H9 (cell line): Measurements from ENCODE around the gene PNMA1. TPM values are rescaled to one million over a fixed set of nuclear protein-coding genes. Genes with fewer than 3 reads are reported as not detected.

Experiments used
- DNase-seq: peaks from one replicate; pipeline ENCODE4 v3.0.0-alpha.2; 2017
- H2AFZ ChIP-seq: one replicate; pipeline ENCODE4 v1.6.1; 2013; ENCODE audit warnings: mild to moderate bottlenecking, low read length, control low read depth, moderate library complexity
- H2AK5ac ChIP-seq: 2 replicates; pipeline ENCODE4 v1.6.1; 2013; ENCODE audit warnings: low read length, control low read depth, mixed read lengths; ENCODE audit not compliant: insufficient read length
- H2BK120ac ChIP-seq: one replicate; pipeline ENCODE4 v1.6.1; 2013; ENCODE audit warnings: low read depth, mild to moderate bottlenecking, low read length, control low read depth, inconsistent platforms; ENCODE audit not compliant: poor library complexity, severe bottlenecking
- H2BK12ac ChIP-seq: 2 replicates; pipeline ENCODE4 v1.6.1; 2013; ENCODE audit warnings: low read length, control low read depth, mixed read lengths, low read depth; ENCODE audit not compliant: insufficient read length
- H2BK15ac ChIP-seq: 2 replicates; pipeline ENCODE4 v1.6.1; 2013; ENCODE audit warnings: low read depth, low read length, control low read depth
- H2BK20ac ChIP-seq: one replicate; pipeline ENCODE4 v1.6.1; 2013; ENCODE audit warnings: low read depth, mild to moderate bottlenecking, low read length, control low read depth, inconsistent platforms; ENCODE audit not compliant: poor library complexity, severe bottlenecking
- H2BK5ac ChIP-seq: 2 replicates; pipeline ENCODE4 v1.6.1; 2013; ENCODE audit warnings: low read length, control low read depth, mixed read lengths; ENCODE audit not compliant: insufficient read length
- H3K14ac ChIP-seq: 2 replicates; pipeline ENCODE4 v1.6.1; 2013; ENCODE audit warnings: low read length, control low read depth; ENCODE audit not compliant: insufficient read depth
- H3K18ac ChIP-seq: 2 replicates; pipeline ENCODE4 v1.6.1; 2013; ENCODE audit warnings: low read depth, mild to moderate bottlenecking, mixed read lengths, low read length, control low read depth; ENCODE audit not compliant: insufficient read length
- H3K23ac ChIP-seq: 2 replicates; pipeline ENCODE4 v1.6.1; 2013; ENCODE audit warnings: low read length, control low read depth, mixed read lengths, low read depth; ENCODE audit not compliant: insufficient read length
- H3K23me2 ChIP-seq: 2 replicates; pipeline ENCODE4 v1.6.1; 2013; ENCODE audit warnings: low read depth, mild to moderate bottlenecking, mixed read lengths, low read length, control low read depth; ENCODE audit not compliant: insufficient read length, poor library complexity, severe bottlenecking
- H3K27ac ChIP-seq: 2 replicates; pipeline ENCODE4 v1.5.1; 2013; ENCODE audit warnings: low read length, control low read depth, mixed read lengths, low read depth; ENCODE audit not compliant: insufficient read length
- H3K27me3 ChIP-seq: 2 replicates; pipeline ENCODE4 v1.6.1; 2013; ENCODE audit warnings: low read length, control low read depth, inconsistent platforms; ENCODE audit not compliant: insufficient read depth
- H3K4ac ChIP-seq: 2 replicates; pipeline ENCODE4 v1.6.1; 2013; ENCODE audit warnings: low read depth, mild to moderate bottlenecking, control low read depth, inconsistent platforms, low read length, moderate library complexity
- H3K4me1 ChIP-seq: 2 replicates; pipeline ENCODE4 v1.6.1; 2013; ENCODE audit warnings: low read length, control low read depth, inconsistent platforms; ENCODE audit not compliant: insufficient read depth
- H3K4me2 ChIP-seq: 2 replicates; pipeline ENCODE4 v1.6.1; 2013; ENCODE audit warnings: low read length, control low read depth, mixed read lengths; ENCODE audit not compliant: insufficient read length, insufficient read depth
- H3K56ac ChIP-seq: 2 replicates; pipeline ENCODE4 v1.6.1; 2013; ENCODE audit warnings: low read depth, mild to moderate bottlenecking, mixed read lengths, low read length, control low read depth; ENCODE audit not compliant: insufficient read length
- H3K79me1 ChIP-seq: 2 replicates; pipeline ENCODE4 v1.6.1; 2013; ENCODE audit warnings: low read depth, mild to moderate bottlenecking, moderate library complexity, low read length, control low read depth, inconsistent platforms; ENCODE audit not compliant: insufficient read depth, poor library complexity, severe bottlenecking
- H3K79me2 ChIP-seq: 2 replicates; pipeline ENCODE4 v1.6.1; 2013; ENCODE audit warnings: low read length, control low read depth, inconsistent platforms; ENCODE audit not compliant: insufficient read depth
- H3K9ac ChIP-seq: 2 replicates; pipeline ENCODE4 v1.6.1; 2013; ENCODE audit warnings: low read length, control low read depth, mixed read lengths; ENCODE audit not compliant: insufficient read length; ENCODE audit errors: extremely low read depth
- H3K9me3 ChIP-seq: one replicate; pipeline ENCODE4 v1.6.1; 2013; ENCODE audit warnings: low read depth, low read length, inconsistent platforms; ENCODE audit not compliant: control insufficient read depth
- H3T11ph ChIP-seq: one replicate; pipeline ENCODE4 v1.6.1; 2013; ENCODE audit warnings: mild to moderate bottlenecking, low read length, control low read depth, inconsistent platforms
- H4K20me1 ChIP-seq: one replicate; pipeline ENCODE4 v1.6.1; 2013; ENCODE audit not compliant: control insufficient read depth, insufficient read length, insufficient read depth
- H4K5ac ChIP-seq: 2 replicates; pipeline ENCODE4 v1.6.1; 2013; ENCODE audit warnings: low read depth, mild to moderate bottlenecking, mixed read lengths, low read length, control low read depth; ENCODE audit not compliant: insufficient read length
- H4K8ac ChIP-seq: replicated peaks from 2 replicates; pipeline ENCODE4 v1.6.1; 2013; ENCODE audit warnings: low read length, control low read depth, mixed read lengths, low read depth; ENCODE audit not compliant: insufficient read length
- H4K91ac ChIP-seq: 2 replicates; pipeline ENCODE4 v1.6.1; 2013; ENCODE audit warnings: low read depth, mild to moderate bottlenecking, moderate library complexity, mixed read lengths, low read length, control low read depth; ENCODE audit not compliant: insufficient read length
- H3K27ac Mint-ChIP-seq, 3 experiments: 2 replicates in 2 of 3; 3 replicates in 1 of 3; pipeline ENCODE4 v1.8.0; 2020 to 2021; ENCODE audit warnings: mixed read lengths in 3 of 3, mild to moderate bottlenecking in 1 of 3, moderate library complexity in 1 of 3
- H3K27me3 Mint-ChIP-seq: 2 replicates; pipeline ENCODE4 v1.8.0; 2021; ENCODE audit warnings: low read depth, mild to moderate bottlenecking, moderate library complexity, mixed read lengths
- H3K36me3 Mint-ChIP-seq, 3 experiments: 2 replicates in 2 of 3; 3 replicates in 1 of 3; pipeline ENCODE4 v1.8.0; 2020 to 2021; ENCODE audit warnings: low read depth in 3 of 3, mixed read lengths in 3 of 3; ENCODE audit not compliant: insufficient read depth in 1 of 3
- H3K4me1 Mint-ChIP-seq, 2 experiments: 2 replicates each; pipeline ENCODE4 v1.8.0; 2020; ENCODE audit warnings: mixed read lengths in 2 of 2
- H3K4me3 Mint-ChIP-seq, 2 experiments: 2 replicates in 1 of 2; 3 replicates in 1 of 2; pipeline ENCODE4 v1.8.0; 2020 to 2021; ENCODE audit warnings: mild to moderate bottlenecking in 2 of 2, mixed read lengths in 2 of 2, moderate library complexity in 1 of 2
- H3K9me3 Mint-ChIP-seq, 2 experiments: 2 replicates in 1 of 2; 3 replicates in 1 of 2; pipeline ENCODE4 v1.8.0; 2020; ENCODE audit warnings: mild to moderate bottlenecking in 2 of 2, mixed read lengths in 2 of 2, moderate library complexity in 1 of 2
- WGBS: extraction: QIAGEN DNeasy Blood & Tissue Kit; methylation state at CpG from one replicate; pipeline ENCODE4 v1.1.7; 2013; ENCODE audit warnings: missing lambda C conversion rate, low lambda C conversion rate, mixed read lengths; ENCODE audit not compliant: insufficient read length; ENCODE audit errors: extremely low coverage; 5-methylcytosine and 5-hydroxymethylcytosine counted together
- total RNA-seq: library from RNA; stranded (reverse); gene quantifications from 2 replicates; pipeline ENCODE4 v1.2.1, GENCODE V29; 2021
- TF ChIP-seq, protein P1 (sequence below): fragments of 200-600 bp; sonication (generic); conservative IDR thresholded peaks from 3 replicates; pipeline ENCODE4 v1.8.0; 2021; ENCODE audit warnings: antibody characterized with exemption, mild to moderate bottlenecking

Gene PNMA1
- total RNA-seq, 1 experiment from 2014 or later = 56.1 TPM

DNA sequence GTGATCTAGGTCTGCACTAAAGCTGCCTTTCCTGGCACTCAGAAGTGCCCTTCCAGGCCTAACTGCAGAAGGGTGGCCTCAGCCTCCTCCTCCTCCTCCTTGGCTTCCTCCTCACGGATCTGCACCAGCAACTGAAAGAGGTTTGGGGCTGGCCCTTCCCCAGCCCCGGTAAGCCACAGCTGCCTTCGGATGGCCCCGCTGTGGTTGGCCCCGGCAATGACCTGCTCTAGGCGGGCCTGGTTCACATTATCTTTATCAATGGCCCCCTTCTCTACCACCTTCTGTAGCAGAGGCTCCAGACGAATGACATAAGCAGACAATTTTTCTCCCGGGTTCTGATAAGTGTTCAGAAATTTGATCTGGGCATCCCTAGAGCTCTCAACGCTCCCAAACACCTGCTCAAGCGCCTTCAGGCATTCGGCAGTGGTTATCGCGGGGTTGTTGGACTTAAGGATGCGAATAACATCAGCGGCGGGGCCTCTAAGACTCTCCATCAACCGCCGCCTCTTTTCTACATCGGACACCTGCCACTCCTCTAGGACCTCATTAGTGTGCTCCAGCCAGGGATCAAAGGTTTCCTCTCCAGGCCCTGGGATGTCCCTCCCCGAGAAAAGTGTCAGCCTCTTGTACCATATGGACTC is 1.5 kb downstream of the PNMA1 start:
- H3K23me2 ChIP-seq = peaks cover 21% of the 10 kb centered on the region
- no peaks in the 10 kb centered on the region for H3K27me3 ChIP-seq
- no peak overlapping the region for H3K56ac ChIP-seq
- no peak overlapping the region for H3K27ac ChIP-seq
- H2BK15ac ChIP-seq = no peak overlapping the region
- H2BK120ac ChIP-seq = no peak overlapping the region
- H3K18ac ChIP-seq = no peak overlapping the region
- peak; percentile 39 for DNase-seq
- no peak overlapping the region for H4K5ac ChIP-seq
- no peaks in the 10 kb centered on the region for H3K9me3 ChIP-seq
- WGBS = no CpG with 5 or more reads among the region's 20 CpGs
- Mint-ChIP-seq H3K4me3 (peak overlapping the region; percentile 81 to 94), H3K4me1 (peaks cover 28 to 34% of the 10 kb centered on the region in 2 experiments), H3K27ac (no peak overlapping the region), H3K27me3 (peaks cover 5% of the 10 kb centered on the region), H3K36me3 (peaks cover 3 to 11% (median 11%) of the 10 kb centered on the region in 3 experiments; a peak in 6 of 7 replicates), H3K9me3 (no peaks in the 10 kb centered on the region; a peak in 1 of 5 replicates)
- no peak overlapping the region for H3K23ac ChIP-seq
- H3K79me2 ChIP-seq = peaks cover 9% of the 10 kb centered on the region; the same call in 1 of the 2 replicates
- no peak overlapping the region for H2AK5ac ChIP-seq
- H2BK12ac ChIP-seq = no peak overlapping the region
- H4K20me1 ChIP-seq = peaks cover 2% of the 10 kb centered on the region
- H2BK5ac ChIP-seq = no peak overlapping the region
- no peak overlapping the region for H3K4ac ChIP-seq
- TF ChIP-seq, protein P1, sequence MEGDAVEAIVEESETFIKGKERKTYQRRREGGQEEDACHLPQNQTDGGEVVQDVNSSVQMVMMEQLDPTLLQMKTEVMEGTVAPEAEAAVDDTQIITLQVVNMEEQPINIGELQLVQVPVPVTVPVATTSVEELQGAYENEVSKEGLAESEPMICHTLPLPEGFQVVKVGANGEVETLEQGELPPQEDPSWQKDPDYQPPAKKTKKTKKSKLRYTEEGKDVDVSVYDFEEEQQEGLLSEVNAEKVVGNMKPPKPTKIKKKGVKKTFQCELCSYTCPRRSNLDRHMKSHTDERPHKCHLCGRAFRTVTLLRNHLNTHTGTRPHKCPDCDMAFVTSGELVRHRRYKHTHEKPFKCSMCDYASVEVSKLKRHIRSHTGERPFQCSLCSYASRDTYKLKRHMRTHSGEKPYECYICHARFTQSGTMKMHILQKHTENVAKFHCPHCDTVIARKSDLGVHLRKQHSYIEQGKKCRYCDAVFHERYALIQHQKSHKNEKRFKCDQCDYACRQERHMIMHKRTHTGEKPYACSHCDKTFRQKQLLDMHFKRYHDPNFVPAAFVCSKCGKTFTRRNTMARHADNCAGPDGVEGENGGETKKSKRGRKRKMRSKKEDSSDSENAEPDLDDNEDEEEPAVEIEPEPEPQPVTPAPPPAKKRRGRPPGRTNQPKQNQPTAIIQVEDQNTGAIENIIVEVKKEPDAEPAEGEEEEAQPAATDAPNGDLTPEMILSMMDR = no peak
- peak overlapping the region; percentile 92 for H3K9ac ChIP-seq
- no peak overlapping the region for H4K91ac ChIP-seq
- no peaks in the 10 kb centered on the region for H3K4me1 ChIP-seq
- no peak overlapping the region for H3T11ph ChIP-seq
- no peak overlapping the region for H2AFZ ChIP-seq
- H2BK20ac ChIP-seq = no peak overlapping the region
- no peaks in the 10 kb centered on the region for H3K79me1 ChIP-seq
- H3K14ac ChIP-seq = no peak overlapping the region
- H4K8ac ChIP-seq = no peak overlapping the region
- peak overlapping the region; percentile 88 for H3K4me2 ChIP-seq
